Skin of body (tissue), 2 donors: ENCODE data around the gene SNAPC1. TPM values are rescaled to one million over a fixed set of nuclear protein-coding genes. Genes with fewer than 3 reads are reported as not detected.

Source experiments
- DNase-seq: peaks from one replicate; lab custom pipeline; 2025; lab: John Stamatoyannopoulos, UW
- total RNA-seq: library from RNA; depleted of rRNA; stranded (reverse); fragments of >200 nt; gene quantifications from one replicate; pipeline ENCODE4 v1.2.3, GENCODE V29; 2014

Gene SNAPC1
- total RNA-seq, 1 donor from 2014 or later, result 5.8 TPM

DNA sequence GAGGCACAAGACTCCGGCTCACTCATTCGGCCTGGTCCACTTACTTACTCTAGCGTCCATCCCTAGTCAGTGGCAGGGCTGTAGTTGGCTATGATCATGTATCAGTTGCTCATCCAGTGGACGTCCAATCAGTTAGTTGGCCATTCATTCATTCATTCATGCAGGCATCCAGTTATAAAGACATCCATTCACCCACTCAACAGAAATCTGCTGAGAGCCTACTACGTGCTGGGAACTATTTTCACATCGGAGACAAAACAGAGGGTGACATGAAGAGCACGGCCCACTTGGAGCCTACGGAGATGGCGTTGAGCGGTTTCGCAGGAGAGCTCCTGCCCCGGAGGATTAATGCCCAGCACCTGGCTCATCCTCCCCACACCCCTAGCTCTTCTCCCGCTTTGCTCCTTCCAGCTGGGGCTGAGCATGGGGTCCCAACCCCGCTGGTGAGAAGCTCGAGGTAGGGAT, 49.7 kb downstream of the SNAPC1 start:
- no peak for DNase-seq

DNA sequence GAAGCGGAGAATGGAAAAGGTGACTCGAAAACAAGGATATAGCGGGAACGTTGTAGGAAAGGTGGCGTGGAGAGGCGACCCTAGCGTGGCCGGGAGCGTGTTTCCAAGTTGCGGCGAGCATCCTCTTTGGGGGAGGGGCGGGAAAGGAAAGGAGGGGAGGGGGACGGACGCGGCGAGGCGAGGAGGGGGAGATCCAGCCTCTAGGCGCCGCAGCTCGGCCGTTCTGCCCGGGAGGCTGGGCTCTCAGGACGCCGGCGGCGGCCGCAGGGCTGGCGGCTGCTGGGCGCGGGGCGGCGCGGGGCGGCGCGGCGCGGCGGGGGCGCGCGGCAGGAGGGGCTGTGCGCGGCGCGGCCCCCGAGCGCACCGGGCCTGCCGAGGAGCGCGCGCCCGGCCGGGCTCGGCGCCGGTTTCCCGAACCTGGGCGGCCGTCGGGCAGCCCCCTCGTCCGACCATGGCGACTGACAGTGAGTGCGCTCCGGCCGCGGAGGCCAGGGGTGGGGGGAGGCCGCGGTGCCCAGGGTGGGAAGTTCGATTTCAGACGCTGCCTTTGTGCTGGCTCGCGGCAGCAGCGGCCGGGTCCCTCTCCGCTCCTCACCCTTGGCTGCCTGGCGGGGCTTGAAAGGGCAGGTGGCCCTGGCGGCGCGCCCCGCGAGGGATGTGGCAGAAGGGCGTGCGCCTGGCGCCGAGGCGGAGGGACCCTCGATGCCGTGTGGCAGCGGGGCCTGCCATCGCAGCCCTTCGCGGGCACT, 50.3 kb downstream of the SNAPC1 start, which contains the start of gene SYT16:
Gene SYT16 (plus strand): TSS at position 357 of the 749 bp plus-strand sequence.
- DNase-seq, result no peak

DNA sequence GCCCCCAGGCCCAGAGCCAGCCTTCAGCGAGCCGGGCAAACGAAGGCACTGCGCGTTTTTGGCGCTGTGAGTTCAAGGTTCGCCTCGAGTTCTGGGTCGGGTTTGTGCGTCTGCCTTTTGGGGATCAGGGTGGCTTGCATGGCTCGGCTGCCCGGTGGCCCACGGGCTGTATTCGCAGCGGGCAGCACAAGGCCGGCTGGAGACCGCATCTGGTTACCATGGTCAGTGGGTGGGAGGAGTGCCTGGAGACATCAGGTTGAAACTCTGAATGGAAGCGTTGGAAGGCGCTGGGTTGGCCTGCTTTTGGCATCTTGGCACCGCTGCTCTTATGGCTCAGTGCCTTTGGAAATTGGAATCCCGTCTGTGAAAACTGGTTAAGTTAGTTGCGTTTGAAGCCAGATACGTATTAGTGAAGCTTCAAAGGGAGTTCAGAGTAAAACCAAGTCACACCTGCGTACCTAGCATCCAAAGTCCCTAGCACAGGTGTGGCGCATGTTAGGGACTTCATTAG, 50.9 kb downstream of the SNAPC1 start:
- DNase-seq, result peak; percentile 4

DNA sequence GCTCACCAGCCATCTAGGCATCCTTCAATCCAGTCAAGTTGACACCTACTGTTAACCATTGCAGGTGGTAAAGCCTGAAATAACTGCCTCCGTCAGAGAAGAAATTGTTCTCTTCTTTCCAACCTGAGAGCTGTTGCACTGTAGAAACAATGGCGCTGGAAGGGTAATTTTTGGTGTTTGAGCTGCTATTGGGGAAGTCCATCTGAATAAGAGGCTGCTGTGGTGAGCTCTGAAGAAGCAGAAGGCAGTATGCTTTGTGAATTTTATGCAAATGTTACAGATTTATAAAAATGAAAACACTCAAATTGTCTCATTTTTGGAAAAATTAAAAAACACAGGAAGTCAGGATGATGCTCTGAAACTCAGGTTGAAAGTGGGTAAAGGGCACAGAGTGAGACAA, 60.2 kb downstream of the SNAPC1 start:
- no peak for DNase-seq

DNA sequence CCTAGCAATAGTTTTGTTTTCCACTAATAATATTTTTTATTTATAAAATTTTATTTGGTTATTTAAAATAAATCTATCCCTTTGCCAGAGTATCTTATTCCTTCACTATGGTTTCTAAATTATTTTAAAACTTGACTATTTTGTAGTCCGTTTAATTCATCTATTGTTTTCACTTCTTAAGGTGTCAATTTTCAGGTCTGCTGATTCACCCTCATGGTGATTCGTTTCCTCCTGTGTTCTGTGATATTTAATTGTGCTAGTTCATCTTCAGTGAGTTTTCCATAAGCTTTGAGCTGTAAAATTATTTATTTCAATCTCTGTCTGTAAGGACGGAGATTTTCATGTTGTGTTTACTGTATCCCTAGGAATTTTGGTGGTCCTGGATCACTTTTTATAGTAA, 70.6 kb downstream of the SNAPC1 start:
- no peak for DNase-seq

DNA sequence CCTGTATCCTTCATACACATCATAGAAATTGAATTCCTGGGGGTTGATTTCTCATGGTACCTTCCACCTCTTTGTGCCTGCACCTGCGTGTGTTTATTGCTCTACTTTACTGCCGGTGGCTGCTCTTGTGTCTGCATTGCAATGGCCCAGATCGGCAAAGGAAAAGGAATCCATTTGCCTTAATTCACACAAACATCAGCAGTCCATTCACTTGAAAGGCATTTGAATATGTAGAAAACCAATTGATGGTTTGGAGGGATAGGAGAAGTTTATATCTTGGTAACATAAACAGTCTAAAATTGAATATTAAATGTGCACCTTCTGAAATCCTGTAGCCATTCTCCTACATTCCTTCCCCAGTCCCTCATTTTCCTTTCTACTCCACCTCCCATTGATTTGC, 74.0 kb downstream of the SNAPC1 start:
- DNase-seq, result no peak

DNA sequence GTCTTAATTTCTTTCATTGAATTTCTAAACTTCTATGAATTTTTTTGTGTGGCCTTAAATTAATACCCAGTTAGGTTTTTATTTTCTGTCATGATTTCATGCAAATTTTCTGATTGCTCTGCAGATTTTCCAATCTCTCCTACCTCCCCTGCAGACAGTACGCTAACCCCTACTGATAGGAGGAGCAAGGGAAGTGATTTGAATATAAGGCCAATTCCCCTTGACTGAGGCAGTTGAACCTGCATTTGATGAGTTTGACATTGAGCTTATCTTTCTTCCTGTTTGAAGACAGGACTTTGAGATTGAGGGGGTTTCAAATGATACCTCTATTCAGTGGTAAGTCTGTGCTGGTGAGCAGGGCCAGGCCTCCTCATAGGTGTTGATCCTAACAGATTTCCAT, 74.6 kb downstream of the SNAPC1 start:
- no peak for DNase-seq

DNA sequence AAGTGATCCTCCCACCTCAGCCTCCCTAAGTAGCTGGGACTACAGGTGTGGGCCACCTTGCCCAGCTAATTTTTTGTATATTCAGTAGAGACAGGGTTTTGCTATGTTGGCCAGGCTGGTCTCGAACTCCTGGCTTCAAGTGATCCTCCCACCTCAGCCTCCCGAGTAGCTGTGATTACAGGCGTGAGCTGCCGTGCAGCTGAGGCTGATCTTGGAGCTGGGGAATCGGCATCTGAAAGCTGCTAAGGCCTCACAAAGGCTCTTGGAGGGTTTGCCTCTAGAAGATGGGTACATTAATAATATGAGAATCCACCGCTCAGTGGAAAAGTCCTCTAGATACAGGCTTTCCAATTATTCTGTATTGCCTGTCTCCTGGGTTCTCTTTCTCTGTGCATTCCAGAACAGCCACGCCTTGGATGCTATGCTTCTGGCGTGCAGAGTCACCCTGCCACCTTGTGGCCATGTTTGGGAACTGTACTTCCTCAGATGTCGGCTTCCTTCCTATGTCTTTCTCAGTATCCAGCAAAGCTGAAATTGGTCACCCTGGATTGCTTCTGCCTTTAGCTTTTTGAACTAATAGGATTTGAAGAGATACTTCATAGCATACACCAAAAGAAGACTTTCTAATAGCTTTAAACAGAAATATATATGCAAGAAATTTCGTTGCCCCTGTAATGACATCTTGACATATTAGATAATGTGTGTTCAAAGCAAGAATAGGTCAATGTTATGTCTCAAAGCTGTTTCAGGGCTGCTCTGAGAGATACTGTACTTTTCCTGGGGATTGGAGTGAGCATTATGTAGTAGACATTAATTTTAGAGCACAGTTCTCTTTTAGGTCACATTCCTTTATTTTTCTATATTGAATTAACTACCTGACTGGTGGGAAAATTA, 75.4 kb downstream of the SNAPC1 start:
- peak; percentile 58 for DNase-seq

DNA sequence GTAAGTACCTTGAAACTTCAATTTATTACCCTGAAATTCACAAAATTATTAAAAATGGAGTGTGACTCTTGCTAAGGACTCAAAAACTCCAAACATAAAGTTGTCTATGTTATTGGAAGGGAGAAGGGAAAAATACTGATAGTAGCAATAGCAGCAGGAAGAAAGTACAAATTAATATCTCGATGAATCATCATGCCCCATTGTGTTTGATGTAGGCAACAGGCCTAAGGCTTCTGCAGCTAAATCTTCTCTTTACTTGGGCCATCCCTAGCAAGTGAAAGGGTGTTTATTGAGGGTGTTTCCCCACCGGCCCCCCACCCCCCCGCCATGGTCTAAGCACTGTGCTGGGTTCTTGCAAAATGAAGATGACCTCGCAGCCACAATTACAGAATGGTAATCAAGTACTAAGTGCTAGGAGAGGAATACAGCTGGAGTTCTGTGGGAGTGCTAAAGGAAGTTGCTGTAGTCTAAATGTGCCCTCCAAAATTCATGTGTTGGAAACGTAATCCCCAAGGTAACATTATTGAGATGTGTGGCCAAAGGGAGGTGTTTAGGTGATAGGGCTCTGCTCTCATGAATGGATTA, 76.5 kb downstream of the SNAPC1 start:
- no peak for DNase-seq

DNA sequence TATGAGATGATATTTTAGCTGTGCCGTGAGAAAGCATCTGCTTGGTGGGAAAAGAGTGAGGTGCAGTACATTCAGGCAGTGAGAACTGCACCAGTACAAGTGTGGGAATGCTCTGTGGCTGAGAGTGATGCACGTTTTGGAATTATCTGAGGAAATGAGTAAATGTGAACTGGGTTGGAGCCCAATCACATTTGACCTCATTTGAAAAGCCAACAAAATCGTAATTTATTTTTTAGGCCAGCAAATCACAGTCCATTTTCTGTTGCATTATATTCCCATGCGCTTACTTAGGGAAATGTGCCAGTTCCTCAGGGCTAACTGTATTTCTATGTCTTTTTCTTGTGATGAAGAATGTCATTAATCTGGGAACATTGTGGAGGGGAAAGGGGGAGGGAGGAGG, 77.3 kb downstream of the SNAPC1 start:
- DNase-seq, result no peak

DNA sequence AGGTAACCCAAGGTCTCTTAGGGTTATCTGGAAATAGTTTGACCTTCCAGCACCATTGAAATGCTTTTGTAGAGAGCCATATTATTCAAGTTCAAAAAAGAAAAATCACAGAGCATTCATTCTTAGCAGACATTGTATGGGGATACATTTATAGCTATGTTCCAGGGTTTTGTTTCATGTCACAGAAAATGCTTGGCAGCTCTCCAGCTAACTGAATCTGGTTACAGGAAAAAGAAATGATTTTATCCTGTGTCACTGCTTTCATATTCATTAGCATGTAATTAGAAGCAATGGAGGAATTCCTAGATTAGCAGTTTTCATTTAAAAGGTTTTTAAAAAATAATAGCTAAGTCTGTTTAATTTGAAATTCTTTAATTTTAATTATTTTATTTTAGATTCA, 78.9 kb downstream of the SNAPC1 start:
- DNase-seq, result no peak

Other genes starting within 250 kb of the SNAPC1 start
- gene HIF1A, start 66.9 kb upstream of the SNAPC1 start, total RNA-seq, result 130 TPM
- gene SYT16, start 50.3 kb downstream of the SNAPC1 start, total RNA-seq, result 0.10 TPM